ENCODE results near the gene PTGR1.

Gene PTGR1

DNA sequence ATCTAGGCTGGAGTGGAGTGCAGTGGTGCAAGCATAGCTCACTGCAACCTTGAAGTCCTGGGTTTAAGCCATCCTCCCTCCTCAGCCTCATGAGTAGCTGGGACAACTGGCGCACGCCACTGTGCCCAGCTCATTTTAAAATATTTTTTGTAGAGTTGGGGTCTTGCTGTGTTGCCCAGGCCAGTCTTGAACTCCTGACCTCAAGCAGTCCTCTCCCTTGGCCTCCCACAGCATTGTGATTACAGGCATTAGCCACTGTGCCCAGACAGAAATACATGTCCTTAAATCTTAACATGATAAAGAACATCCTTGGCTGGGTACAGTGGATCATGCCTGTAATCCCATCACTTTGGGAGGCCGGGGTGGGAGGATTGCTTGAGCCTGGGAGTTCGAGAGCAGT, 67.7 kb downstream of the PTGR1 start:
- DNase-seq, result no peak

DNA sequence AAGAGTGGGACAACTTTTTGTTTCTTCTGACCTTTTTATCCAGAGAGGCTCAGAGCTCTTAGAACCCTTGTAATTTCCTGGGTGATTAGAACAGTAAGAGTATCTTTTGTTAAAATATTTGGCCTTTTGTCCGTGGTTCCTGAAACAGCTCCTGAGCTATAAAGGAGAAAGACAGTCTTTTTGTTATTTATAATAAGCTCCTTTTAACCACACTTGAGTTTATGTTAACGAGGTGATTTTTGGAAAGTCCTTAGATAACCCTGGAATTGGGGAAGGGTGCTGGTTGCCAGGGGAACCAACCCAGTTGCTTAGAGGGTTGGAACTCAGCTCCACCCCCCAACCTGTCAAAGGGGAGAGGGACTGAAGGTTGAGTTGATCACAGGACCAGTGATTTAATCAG, 69.7 kb downstream of the PTGR1 start:
- no peak for DNase-seq

DNA sequence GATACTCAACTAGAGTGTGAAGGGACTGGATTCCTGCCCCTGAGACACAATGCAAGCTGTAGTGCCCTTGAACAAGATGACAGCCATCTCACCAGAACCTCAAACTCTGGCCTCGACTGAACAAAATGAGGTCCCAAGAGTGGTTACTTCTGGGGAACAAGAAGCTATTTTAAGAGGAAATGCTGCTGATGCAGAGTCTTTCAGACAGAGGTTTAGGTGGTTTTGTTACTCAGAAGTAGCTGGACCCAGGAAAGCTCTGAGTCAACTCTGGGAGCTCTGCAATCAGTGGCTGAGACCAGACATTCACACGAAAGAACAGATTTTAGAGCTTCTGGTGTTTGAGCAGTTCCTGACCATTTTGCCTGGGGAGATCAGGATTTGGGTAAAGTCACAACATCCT, 72.1 kb downstream of the PTGR1 start:
- DNase-seq, result no peak

DNA sequence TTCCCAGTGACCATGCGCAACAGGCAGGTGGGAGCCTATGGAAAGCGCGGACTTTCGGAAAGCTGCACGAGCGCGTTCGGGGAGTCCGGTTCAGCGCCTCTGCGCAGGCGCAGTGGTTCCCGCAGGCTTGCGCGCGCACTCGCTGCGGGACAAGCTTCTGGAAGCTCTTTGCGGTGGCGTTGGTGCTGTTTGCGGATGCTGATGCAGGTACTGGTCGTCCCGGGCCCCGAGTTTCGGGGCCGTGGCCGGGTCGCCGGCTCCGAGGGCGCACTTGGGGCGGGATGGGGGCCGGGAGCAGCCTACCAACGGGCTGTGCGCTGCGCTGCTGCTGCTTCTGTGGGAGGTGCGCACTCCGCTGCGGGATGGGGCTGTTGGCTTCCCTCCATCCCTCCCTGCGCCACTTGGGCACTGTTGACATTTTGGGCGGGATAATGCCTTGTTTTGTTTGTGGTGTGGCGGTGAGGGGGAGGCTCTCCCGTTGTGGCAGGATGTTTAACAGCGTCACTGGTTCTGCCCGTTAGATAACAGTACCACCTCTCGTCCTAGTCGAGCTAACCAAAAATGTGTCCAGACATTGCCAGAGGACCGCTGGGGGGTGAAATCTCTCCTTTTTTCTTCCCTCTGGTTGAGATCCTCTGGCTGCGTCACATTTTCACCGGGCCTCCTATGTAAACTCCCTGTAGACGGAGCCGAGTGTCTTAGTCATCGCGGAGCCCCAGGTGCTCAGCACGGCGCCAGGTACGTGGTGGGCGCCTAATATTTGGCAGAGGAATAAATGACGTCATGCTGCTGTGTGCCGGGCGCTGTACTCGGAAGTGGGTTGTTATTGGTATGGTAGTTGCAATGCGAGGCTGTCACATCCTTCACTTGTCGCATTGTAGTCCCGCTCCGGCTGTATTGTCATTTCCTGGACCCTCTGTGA, 74.1 kb downstream of the PTGR1 start, which contains the start of gene ZNF483:
Gene ZNF483 (plus strand): TSS at position 124 of the 922 bp plus-strand sequence. CDS start 2,217 bp downstream, outside the sequence.
- DNase-seq, result peak; percentile 83

DNA sequence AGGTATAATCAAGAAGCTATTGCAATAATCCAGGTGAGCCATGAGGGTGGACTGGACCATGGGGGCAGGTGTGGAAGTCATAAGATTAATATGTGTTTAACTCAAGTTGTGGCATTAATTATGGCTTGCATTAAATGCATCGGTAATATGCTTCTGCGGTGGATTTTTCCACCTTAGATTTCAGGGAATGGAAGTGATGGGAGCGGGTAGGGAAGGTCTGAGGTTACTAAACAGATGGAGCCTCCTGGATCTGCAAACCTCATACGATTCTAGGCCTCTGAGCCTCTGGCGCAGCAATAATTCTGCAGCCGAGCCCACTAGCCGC, 74.8 kb downstream of the PTGR1 start:
- no peak for DNase-seq

DNA sequence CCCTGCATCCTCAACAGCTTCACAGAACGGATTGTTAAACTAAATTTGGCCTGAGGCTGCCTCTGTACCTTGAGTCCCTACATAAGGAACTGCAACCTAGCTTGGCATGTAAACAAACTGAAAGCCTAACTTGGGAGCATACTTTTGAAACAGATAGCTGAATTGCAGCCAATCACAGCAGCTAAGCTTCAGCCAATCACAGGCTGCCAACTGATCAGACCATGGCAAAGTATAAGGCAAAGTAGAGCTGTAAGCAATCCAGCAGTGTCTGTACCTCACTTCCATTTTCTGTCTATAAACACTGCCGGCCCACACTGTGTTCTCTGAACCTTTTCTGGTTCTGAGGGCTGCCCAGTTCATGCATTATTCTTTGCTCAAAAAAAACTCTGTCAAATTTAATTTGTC, 83.4 kb downstream of the PTGR1 start:
- DNase-seq, result no peak

DNA sequence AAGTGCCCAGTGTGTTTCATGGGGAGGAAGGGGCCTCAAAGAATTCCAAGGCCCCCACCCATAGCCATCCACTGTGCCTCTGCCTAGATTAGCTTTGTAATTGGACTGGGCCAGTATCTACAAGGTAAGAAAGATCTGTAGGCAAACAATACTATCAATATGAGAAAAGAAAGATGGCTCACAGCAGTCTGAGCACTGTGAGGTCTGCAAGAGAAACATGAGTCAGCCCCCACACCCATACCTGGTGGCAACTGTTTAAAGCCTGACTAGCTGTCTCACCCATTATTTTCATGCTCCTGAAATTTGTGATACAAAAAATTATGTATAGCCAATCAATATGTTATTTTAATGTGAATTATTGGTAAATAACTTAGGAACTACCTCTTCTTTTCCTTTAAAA, 84.5 kb downstream of the PTGR1 start:
- no peak for DNase-seq

Measured in NCI-H2029 (cell line).